Spinal cord (tissue), 10 donors: Measurements from ENCODE around the gene ACTR3. TPM values are rescaled to one million over a fixed set of nuclear protein-coding genes. Genes with fewer than 3 reads are reported as not detected.

Experiments used
- DNase-seq, 6 donors: peaks; one replicate each; pipeline versions ENCODE4 v3.0.0 to v3.0.0-alpha.2; 2013 to 2015; ENCODE audit warnings: low spot score in 6 of 6, low read depth in 4 of 6
- H3K27ac ChIP-seq: one replicate; pipeline ENCODE4 v1.5.1; 2013; ENCODE audit warnings: low read depth, low read length, control low read depth
- H3K27me3 ChIP-seq: one replicate; pipeline ENCODE4 v1.6.1; 2013; ENCODE audit warnings: low read length; ENCODE audit not compliant: control insufficient read depth, insufficient read depth
- H3K36me3 ChIP-seq: one replicate; pipeline ENCODE4 v1.6.1; 2013; ENCODE audit warnings: low read length; ENCODE audit not compliant: control insufficient read depth, insufficient read depth
- H3K4me1 ChIP-seq: one replicate; pipeline ENCODE4 v1.6.1; 2013; ENCODE audit warnings: low read length; ENCODE audit not compliant: control insufficient read depth, insufficient read depth
- H3K4me3 ChIP-seq: one replicate; pipeline ENCODE4 v1.5.1; 2013; ENCODE audit warnings: low read depth, low read length, control low read depth
- H3K9me3 ChIP-seq: one replicate; pipeline ENCODE4 v1.6.1; 2013; ENCODE audit warnings: low read length; ENCODE audit not compliant: control insufficient read depth, insufficient read depth
- WGBS: methylation state at CpG from one replicate; pipeline ENCODE4 v1.1.5; 2013; ENCODE audit warnings: missing lambda C conversion rate; ENCODE audit not compliant: insufficient coverage; 5-methylcytosine and 5-hydroxymethylcytosine counted together
- polyA plus RNA-seq, 2 donors: library from polyadenylated mRNA; unstranded; fragments of 120-200 nt; gene quantifications; one replicate each; pipeline ENCODE4 v1.2.1, GENCODE V29; 2013; ENCODE audit not compliant: insufficient read length in 2 of 2
- total RNA-seq, 2 donors: library from RNA; depleted of rRNA in 1 of 2; stranded (reverse); fragments of 120-200 nt in 1 of 2; fragments of >200 nt in 1 of 2; gene quantifications; one replicate each; pipeline versions ENCODE4 v1.2.3 to v1.2.4, GENCODE V29; 2013 to 2014
- donor health status: healthy.

Gene ACTR3
- total and polyA plus RNA-seq, 4 donors: 127 to 174 (median 146) TPM

- Histone ChIP-seq H3K27me3 (no peaks in the 10 kb centered on the region), H3K4me3 (no peak overlapping the region), H3K9me3 (no peaks in the 10 kb centered on the region), H3K36me3 (no peaks in the 10 kb centered on the region), H3K4me1 (no peaks in the 10 kb centered on the region), H3K27ac (no peak overlapping the region)
- no peak for DNase-seq
These were observed 8.2 kb downstream of the ACTR3 start for GRCh38 chr2:113898081-113898480.

DNA sequence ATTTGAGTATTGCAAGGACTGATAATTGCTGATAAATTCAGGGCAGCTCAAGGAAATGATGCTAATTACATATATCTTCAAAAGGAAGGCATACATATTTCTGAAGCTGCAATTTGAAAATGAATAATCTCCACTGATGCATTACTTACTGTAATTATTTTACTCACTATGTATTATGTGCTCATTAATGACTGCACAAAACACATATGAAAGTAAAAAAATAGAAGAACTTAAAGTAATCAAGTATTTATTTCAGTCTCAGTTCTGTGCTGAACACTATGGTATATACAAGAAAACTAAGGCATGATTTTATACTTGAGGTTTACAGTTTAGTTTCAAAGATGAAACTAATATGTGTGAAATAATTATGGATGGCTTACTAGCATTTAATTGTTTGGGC lies 9.3 kb downstream of the ACTR3 start:
- Histone ChIP-seq H3K4me3 (no peak overlapping the region), H3K27me3 (no peaks in the 10 kb centered on the region), H3K36me3 (no peaks in the 10 kb centered on the region), H3K4me1 (peaks cover 6% of the 10 kb centered on the region), H3K9me3 (no peaks in the 10 kb centered on the region), H3K27ac (no peak overlapping the region)
- DNase-seq: no peak

- no peak for DNase-seq
- Histone ChIP-seq H3K9me3 (no peaks in the 10 kb centered on the region), H3K4me1 (peaks cover 6% of the 10 kb centered on the region), H3K4me3 (no peak overlapping the region), H3K27me3 (no peaks in the 10 kb centered on the region), H3K36me3 (no peaks in the 10 kb centered on the region), H3K27ac (no peak overlapping the region)
- 60% methylated on average over 1 of the region's 2 CpGs for WGBS
These were observed 12.1 kb downstream of the ACTR3 start for GRCh38 chr2:113901943-113902342.

DNA sequence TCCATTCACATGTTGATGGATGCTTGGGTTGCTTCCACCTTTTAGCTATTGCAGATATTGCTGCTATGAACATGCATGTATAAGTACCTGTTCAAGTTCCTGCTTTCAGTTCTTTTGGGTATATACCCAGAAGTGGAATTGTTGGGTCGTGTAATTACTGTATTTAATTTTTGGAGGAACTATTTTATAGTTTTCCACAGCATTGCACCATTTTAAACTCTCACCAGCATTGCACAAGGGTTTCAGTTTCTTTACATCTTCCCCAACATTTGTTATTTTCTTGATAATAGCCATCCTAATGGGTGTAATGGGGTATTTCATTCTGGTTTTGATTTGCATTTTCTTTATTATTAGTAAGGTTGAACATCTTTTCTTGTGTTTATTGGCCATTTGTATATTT lies 16.0 kb downstream of the ACTR3 start:
- Histone ChIP-seq H3K4me3 (no peak overlapping the region), H3K27me3 (no peaks in the 10 kb centered on the region), H3K36me3 (no peaks in the 10 kb centered on the region), H3K4me1 (peaks cover 6% of the 10 kb centered on the region), H3K27ac (no peak overlapping the region), H3K9me3 (no peaks in the 10 kb centered on the region)
- no peak for DNase-seq
- no CpG with 5 or more reads among the region's 1 CpG for WGBS

GRCh38 chr2:113906647-113907046 lies 16.8 kb downstream of the ACTR3 start:
- H3K4me1 ChIP-seq: peaks cover 6% of the 10 kb centered on the region
- no peak overlapping the region for H3K27ac ChIP-seq
- no peaks in the 10 kb centered on the region for H3K27me3 ChIP-seq
- H3K36me3 ChIP-seq: no peaks in the 10 kb centered on the region
- no peak for DNase-seq
- H3K9me3 ChIP-seq: no peaks in the 10 kb centered on the region
- no peak overlapping the region for H3K4me3 ChIP-seq
- WGBS: no CpG with 5 or more reads among the region's 1 CpG

GRCh38 chr2:113907297-113907696 lies 17.4 kb downstream of the ACTR3 start:
- no peak for DNase-seq

GRCh38 chr2:113910110-113910717 lies 20.3 kb downstream of the ACTR3 start:
- Histone ChIP-seq H3K27ac (no peak overlapping the region), H3K36me3 (peaks cover 3% of the 10 kb centered on the region), H3K4me3 (no peak overlapping the region), H3K4me1 (no peaks in the 10 kb centered on the region), H3K27me3 (no peaks in the 10 kb centered on the region), H3K9me3 (no peaks in the 10 kb centered on the region)
- no peak for DNase-seq
- WGBS: no CpG with 5 or more reads among the region's 5 CpGs

More at GRCh38 chr2:113907297-113907696, 17.4 kb downstream of the ACTR3 start:
- Histone ChIP-seq H3K4me3 (no peak overlapping the region), H3K9me3 (no peaks in the 10 kb centered on the region), H3K27me3 (no peaks in the 10 kb centered on the region), H3K36me3 (no peaks in the 10 kb centered on the region), H3K4me1 (peaks cover 6% of the 10 kb centered on the region), H3K27ac (no peak overlapping the region)
- WGBS: no CpG with 5 or more reads among the region's 2 CpGs

DNA sequence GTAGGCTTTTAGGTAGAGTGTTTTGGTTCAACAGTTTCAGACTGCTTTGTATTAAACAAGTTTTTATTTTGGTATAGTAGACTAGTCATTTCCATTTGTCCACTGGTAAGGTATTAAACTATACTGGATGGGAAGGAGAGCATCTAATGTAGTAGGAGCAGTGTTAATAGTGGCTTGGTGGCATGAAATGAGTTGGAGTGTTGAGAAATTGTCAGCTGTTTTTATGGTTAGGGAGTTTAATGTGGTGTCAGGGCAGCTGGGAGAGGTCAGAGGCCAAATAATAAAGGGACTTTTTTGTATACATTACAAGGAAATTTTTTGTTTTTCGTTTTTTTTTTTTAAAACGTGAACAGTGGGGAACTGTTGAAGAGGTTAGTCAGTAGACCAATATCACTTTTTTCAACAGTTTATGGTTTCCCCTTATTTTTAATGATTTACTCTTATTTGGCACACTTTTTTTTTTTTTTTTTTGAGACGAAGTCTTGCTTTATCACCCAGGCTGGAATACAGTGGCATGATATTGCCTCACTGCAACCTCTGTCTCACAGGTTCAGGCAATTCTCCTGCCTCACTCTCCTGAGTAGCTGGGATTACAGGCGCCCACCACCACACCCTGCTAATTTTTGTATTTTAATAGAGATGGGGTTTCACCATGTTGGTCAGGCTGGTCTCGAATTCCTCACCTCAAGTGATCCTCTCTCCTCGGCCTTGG lies 21.2 kb downstream of the ACTR3 start:
- WGBS: no CpG with 5 or more reads among the region's 6 CpGs
- Histone ChIP-seq H3K27me3 (no peaks in the 10 kb centered on the region), H3K9me3 (no peaks in the 10 kb centered on the region), H3K4me1 (no peaks in the 10 kb centered on the region), H3K36me3 (peaks cover 3% of the 10 kb centered on the region), H3K27ac (no peak overlapping the region), H3K4me3 (no peak overlapping the region)
- no peak for DNase-seq

- no peaks in the 10 kb centered on the region for H3K4me1 ChIP-seq
- peaks cover 6% of the 10 kb centered on the region for H3K36me3 ChIP-seq
- no peak overlapping the region for H3K27ac ChIP-seq
- 95% methylated on average over 4 of the region's 10 CpGs for WGBS
- DNase-seq: no peak
- H3K27me3 ChIP-seq: no peaks in the 10 kb centered on the region
- no peaks in the 10 kb centered on the region for H3K9me3 ChIP-seq
- H3K4me3 ChIP-seq: no peak overlapping the region
These were observed 25.4 kb downstream of the ACTR3 start for GRCh38 chr2:113915082-113915819.

GRCh38 chr2:113918229-113918628 lies 28.3 kb downstream of the ACTR3 start:
- DNase-seq: no peak
- Histone ChIP-seq H3K9me3 (no peaks in the 10 kb centered on the region), H3K4me1 (no peaks in the 10 kb centered on the region), H3K36me3 (peaks cover 6% of the 10 kb centered on the region), H3K4me3 (no peak overlapping the region), H3K27ac (no peak overlapping the region), H3K27me3 (no peaks in the 10 kb centered on the region)
- WGBS: no CpG with 5 or more reads among the region's 1 CpG
